Activated CD4-positive, alpha-beta T cell treated with anti-CD3 and anti-CD28 coated beads, Interleukin-2, amount 50 U/mL, for 24 hours (primary cell): ENCODE data around the gene LRRC32.
"Not testable (repeated sequence)": the region's sequence is repeated elsewhere in the genome, so short reads cannot be mapped to it uniquely, and the experiment has no call there.

ENCODE experiments used
- DNase-seq, 2 donors: peaks; one replicate each; pipeline ENCODE4 v3.0.0-alpha.2; 2020; ENCODE audit warnings: low read depth in 1 of 2, low spot score in 1 of 2

Gene LRRC32

DNA sequence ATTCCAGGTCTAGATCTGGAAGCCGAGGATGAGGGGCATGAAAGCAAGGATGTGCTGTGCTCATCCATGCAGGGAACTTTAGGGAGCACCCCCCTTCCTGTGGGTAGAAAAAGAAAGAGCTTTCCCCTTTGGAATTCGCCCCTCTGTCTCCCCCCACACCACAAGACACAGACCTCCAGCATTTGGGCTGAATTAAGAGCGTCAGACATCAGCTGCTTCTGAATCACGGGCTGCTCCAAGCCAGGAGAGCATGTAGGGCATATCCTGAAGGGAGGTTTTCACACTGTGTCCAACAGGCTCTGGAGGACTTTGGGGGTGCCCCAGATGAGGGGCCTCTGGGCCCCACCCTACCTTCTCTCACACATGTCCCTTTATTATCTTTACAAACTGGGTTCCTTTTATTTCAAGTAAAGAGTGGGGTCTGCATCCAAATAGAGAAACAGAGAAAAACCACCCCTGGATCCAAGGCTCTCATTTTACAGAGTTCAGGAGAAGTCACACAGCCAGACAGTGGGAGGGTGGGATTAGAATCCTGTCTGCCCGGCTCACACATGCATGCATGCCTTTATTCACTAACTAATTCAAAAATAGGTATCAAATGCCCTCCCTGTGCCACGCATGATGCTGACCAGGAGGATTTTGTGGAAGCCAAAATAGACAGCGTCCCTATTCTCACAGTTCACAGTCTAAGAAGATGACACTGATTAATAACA, 52.8 kb downstream of the LRRC32 start:
- no peak for DNase-seq

DNA sequence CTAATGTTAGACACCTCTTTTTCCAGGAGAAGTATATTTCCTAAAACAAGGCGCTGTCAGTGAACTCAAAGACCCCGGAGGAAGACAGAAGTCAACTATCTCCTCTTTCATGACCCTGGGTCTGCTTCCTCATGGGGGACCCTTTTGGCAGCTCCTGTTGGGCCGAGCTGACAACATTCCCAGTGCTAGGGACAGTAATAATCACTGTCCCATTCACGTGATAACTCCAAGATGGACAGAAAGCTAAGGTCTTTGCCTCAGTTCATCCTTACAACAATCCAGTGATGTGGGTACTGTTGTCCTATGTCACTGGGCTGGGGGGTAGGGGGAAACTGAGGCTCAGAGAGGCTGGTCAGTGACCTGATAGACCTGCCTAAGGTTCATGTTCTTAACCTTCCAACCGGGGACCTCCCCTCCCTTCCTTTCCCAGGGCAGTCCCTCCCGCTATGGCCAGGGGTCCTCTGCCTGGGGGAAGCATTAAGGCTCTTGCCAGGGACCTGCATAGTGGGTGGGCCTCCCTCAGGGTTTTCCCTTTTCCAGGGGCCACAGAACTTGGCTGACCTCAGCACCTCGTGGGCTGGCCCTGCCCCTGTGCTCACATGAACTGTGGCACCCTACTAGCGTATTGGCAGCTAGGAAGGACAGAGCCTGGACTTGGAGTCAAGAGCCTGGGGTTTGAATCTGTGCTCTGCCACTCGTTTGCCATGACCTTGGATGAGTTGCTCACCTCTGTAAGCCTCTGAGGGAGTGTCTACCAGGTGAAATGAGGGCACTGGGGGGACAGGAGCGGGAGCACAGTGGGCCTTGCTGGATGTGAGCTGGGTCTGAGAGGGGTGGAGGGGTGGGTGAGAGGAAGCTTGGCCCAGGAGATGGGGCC, 53.6 kb downstream of the LRRC32 start:
- no peak for DNase-seq

DNA sequence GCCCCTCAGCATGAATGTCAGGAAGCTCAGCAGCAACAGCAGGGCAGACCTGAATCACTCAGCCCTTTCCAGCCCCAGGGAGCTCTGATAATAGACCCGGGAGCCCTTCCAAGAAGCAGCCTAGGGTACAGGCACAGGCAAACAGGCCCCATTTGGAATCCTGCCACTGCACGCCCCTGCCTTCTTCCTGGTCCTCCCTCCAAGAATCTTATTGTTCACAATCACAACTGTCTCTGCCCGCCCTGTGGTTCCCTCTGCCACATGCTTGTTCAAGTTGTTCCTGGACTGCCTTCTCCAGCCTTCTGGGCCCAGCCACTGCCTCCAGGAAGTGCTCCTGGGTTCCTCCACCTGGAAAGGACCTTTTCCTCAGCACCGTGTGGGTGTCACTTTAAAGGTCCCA, 54.6 kb downstream of the LRRC32 start:
- no peak for DNase-seq

DNA sequence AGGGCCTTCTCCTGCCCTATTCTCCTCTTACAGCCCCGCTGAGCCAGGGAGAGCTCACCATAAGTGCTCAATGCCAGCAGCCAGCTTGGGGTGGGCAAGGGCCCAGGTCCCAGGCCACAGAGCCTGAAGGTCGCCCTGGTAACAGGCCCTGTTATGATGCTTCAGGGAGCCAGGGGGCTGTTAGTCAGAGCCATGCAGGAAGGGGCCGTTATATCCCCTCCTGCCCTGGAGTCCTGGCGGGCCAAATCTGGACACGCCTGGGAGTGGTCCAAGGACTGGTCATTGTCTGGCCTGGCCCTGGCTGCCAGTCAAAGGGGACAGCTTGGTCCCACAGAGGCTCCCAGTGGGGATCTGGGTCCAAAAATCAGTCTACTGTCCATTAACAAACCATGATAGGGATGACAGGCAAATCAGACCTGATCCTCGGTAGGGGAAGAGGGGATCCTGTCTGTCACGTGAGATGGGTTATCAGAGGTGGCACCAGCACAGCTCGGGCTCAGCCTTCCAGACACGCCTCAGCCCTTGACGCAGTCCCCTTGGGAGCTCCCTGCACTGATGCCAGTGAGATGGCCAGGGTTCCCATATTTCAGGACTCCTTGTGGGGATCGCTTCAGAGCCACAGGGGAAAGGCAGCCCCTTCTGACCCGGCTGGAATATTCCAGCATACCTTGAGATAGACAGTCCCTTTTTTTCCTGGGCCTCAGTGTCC, 55.9 kb downstream of the LRRC32 start:
- no peak for DNase-seq

DNA sequence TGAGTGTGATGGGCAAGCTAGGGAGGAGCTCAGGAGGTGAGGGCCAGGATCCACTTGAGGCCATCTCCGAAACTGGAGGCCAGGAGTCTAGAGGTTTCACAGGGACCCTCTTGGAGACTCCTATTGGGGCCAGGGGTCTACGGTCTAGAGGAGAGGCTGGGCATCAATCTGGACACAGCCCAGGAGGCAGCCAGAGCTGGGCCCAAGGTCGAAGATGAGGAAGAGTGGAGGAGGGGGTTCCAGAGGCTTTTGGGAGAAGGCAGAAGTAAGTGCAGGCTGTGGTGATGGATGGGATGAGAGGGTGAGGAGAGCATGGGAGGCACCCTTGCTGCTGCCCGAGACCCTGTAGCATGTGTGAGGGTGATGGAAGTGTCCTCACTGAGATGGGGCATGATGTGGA, 56.6 kb downstream of the LRRC32 start:
- DNase-seq: no peak

DNA sequence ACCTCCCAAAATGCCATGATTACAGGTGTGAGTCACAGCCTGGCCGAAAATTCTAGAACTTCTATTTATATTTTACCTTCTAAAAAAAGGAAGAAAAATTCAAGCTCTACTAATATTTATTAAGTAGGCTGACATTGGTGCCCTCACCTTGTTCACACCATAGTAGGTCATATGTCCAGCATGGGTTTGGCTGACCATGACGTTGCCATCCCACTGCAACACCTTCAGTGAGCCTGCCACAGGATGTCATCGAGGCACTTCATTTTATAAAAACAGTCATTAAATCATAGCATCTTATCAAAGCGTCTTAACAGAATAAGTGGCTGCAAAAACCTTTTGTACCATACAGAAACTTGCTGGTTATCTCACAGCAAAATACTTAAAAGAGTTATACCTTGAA, 58.3 kb downstream of the LRRC32 start:
- no peak for DNase-seq

DNA sequence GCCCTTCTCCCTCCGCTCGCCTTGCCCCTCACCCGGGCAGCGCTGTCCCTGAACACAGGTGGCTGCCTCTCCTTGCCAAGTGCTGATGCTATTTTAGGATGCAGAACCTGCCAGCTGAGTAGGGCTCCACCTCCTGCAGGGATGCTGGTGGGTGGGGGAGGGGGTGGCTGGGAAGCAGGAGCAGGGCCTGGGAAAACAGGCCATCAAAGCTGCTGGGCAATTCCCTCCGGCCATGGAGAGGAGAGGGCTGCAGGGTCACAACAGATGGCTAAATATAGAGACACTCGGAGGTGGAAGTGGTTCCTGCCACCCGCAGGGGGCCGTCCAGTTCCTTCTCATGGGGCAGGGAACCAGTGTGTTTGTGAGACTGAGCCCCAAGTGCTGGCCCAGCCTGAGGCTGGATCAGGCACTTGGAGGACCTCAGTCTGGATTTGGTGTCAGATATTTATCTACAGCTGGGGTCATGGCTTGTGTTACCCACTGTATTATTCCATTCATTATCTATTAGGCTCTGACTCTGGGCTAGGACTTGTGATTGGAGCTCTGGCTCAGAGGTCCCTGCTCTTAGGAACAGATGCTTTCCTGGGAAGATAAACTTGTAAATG, 59.6 kb downstream of the LRRC32 start:
- DNase-seq: no peak

DNA sequence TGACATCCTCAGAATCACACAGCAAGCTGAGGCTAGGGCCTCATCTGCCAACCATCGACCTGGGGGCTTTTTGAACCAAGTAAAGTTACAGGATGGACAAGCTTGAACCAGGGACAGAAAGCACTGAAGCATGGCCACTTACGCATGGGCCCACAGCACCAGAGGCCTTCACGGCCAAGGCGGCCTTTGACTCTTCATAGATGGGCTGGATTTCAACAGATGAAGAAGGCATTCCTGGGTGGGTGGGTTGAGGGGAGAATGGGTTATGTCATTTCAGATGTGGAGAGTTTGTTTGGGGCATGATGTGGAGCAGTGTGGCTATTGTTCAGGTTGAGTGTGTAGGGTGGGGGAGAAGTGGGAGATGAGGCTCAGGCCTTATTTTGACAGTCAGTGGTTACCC, 60.2 kb downstream of the LRRC32 start:
- no peak for DNase-seq

DNA sequence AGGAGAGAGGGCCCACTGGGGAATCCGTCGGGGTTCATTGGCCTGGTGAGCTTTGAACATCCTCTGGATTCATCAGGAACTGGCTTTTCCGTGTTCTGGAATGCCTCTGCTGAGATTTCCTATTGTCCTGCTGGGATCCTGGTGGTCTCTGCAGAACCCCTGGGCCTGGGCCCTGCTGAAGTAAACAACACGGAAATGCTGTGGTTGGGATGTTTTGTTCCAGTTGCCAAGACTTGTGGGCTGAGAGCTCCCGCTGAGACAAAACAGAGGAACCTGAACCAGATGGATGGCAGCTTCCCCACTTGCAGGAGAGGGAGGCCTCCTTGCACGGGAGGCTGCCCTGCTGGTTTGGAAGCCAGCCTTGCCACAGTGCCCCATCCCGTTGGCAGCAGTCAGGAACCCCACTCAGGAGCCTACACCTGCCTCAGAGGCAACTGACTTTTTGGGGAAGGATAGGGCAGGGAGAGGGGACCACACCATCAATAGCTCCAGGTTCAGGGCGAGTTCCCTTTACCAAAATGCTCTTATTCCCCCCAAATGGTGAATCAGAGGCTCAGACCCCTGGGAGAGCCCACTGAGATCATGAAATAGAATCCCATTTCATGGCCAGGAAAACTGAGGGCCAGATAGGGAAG, 60.7 kb downstream of the LRRC32 start:
- no peak for DNase-seq

DNA sequence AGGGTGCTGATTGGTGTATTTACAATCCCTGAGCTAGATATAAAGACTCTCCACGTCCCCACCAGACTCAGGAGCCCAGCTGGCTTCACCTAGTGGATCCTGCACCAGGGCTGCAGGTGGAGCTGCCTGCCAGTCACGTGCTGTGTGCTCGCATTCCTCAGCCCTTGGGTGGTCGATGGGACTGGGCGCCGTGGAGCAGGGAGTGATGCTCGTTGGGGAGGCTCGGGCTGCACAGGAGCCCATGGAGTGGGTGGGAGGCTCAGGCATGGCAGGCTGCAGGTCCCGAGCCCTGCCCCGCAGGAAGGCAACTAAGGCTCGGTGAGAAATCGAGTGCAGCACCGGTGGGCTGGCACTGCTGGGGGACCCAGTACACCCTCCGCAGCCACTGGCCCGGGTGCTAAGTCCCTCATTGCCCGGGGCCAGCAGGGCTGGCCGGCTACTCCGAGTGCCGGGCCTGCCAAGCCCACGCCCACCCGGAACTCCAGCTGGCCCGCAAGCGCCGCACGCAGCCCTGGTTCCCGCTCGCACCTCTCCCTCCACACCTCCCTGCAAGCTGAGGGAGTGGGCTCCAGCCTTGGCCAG, 61.6 kb downstream of the LRRC32 start:
- DNase-seq: not testable (repeated sequence)

DNA sequence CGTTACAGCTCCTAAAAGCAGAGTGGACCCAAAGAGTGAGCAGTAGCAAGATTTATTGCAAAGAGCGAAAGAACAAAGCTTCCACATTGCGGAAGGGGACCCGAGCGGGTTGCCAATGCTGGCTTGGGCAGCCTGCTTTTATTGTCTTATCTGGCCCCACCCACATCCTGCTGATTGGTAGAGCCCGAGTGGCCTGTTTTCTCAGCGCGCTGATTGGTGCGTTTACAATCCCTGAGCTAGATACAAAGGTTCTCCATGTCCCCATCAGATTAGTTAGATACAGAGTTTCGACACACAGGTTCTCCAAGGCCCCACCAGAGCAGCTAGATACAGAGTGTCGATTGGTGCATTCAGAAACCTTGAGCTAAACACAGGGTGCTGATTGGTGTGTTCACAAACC, 62.3 kb downstream of the LRRC32 start:
- not testable (repeated sequence) for DNase-seq
